Endothelial cell of umbilical vein (primary cell): ENCODE data around the gene FBLN7. TPM values are rescaled to one million over a fixed set of nuclear protein-coding genes. Genes with fewer than 3 reads are reported as not detected.

Experiments
- BruUV-seq: library from RNA; stranded (reverse); fragments of 400-500 nt; replicated peaks from 2 replicates; lab custom pipeline; 2021; lab: Mats Ljungman, UMichigan
- CTCF ChIA-PET: fragments of 300-600, 350-600 bp; sonication (Branson Sonifier 250); formaldehyde crosslinking; loops from one replicate; lab custom pipeline; 2021; ENCODE audit warnings: antibody characterized with exemption, inconsistent platforms; lab: Charles Lee
- POLR2A ChIA-PET: fragments of 300-600, 350-600 bp; sonication (Branson Sonifier 250); formaldehyde crosslinking; loops from one replicate; lab custom pipeline; 2021; ENCODE audit warnings: antibody characterized with exemption, inconsistent platforms; lab: Charles Lee
- DNase-seq: peaks from one replicate; pipeline ENCODE4 v3.0.0-alpha.2; 2011; ENCODE audit warnings: low read depth, low spot score
- FAIRE-seq: peaks from 2 replicates; lab custom pipeline; 2011; peaks lifted over from hg19 to GRCh38; lab: Jason Lieb, UNC
- H2AFZ ChIP-seq: 2 replicates; pipeline ENCODE4 v1.6.0; 2012; ENCODE audit warnings: low read depth, low read length, control low read depth, inconsistent platforms
- H3K27ac ChIP-seq: 2 replicates; pipeline ENCODE4 v1.5.1; 2011; ENCODE audit warnings: low read depth, mild to moderate bottlenecking, control low read depth, low read length, moderate library complexity; ENCODE audit not compliant: insufficient read depth
- H3K27me3 ChIP-seq, 2 experiments: 2 replicates each; pipeline versions ENCODE4 v1.6.0 to v1.6.1; 2011; ENCODE audit warnings: low read length in 2 of 2, mixed read lengths in 1 of 2; ENCODE audit not compliant: control insufficient read depth in 2 of 2, insufficient read depth in 2 of 2
- H3K36me3 ChIP-seq, 2 experiments: 2 replicates in 1 of 2; 3 replicates in 1 of 2; pipeline ENCODE4 v1.5.1; 2011; ENCODE audit warnings: low read length in 2 of 2, mild to moderate bottlenecking in 1 of 2, moderate library complexity in 1 of 2; ENCODE audit not compliant: control insufficient read depth in 2 of 2, insufficient read depth in 2 of 2; ENCODE audit errors: extremely low read depth in 1 of 2
- H3K4me1 ChIP-seq: 3 replicates; pipeline ENCODE4 v1.5.1; 2011; ENCODE audit warnings: mild to moderate bottlenecking, low read length; ENCODE audit not compliant: control insufficient read depth, insufficient read depth; ENCODE audit errors: extremely low read depth
- H3K4me2 ChIP-seq: 2 replicates; pipeline ENCODE4 v1.6.1; 2011; ENCODE audit warnings: low read length, control low read depth, mixed read lengths; ENCODE audit not compliant: insufficient read depth
- H3K4me3 ChIP-seq, 3 experiments: fragments of 200-600 bp in 1 of 3; sonication (generic), shearing (Covaris generic) in 1 of 3; replicated peaks in 1 of 3; 2 replicates each; pipeline ENCODE4 v1.5.1; 2011 to 2016; ENCODE audit warnings: control low read depth in 3 of 3, low read length in 3 of 3, mild to moderate bottlenecking in 2 of 3, inconsistent platforms in 1 of 3, low read depth in 1 of 3, moderate library complexity in 1 of 3; ENCODE audit not compliant: insufficient read depth in 1 of 3
- H3K79me2 ChIP-seq: 2 replicates; pipeline ENCODE4 v1.6.0; 2012; ENCODE audit warnings: low read length, inconsistent platforms; ENCODE audit not compliant: control insufficient read depth, insufficient read depth
- H3K9ac ChIP-seq: replicated peaks from 2 replicates; pipeline ENCODE3; 2011; ENCODE audit warnings: low read length, control low read depth; ENCODE audit not compliant: insufficient read depth; ENCODE audit errors: extremely low read depth
- H3K9me1 ChIP-seq: replicated peaks from 3 replicates; pipeline ENCODE4 v1.6.0; 2011; ENCODE audit warnings: mild to moderate bottlenecking, low read length; ENCODE audit not compliant: control insufficient read depth, insufficient read depth; ENCODE audit errors: extremely low read depth
- H3K9me3 ChIP-seq: replicated peaks from 2 replicates; pipeline ENCODE4 v1.5.1; 2012; ENCODE audit warnings: low read length, inconsistent platforms; ENCODE audit not compliant: control insufficient read depth, insufficient read depth
- H4K20me1 ChIP-seq: replicated peaks from 2 replicates; pipeline ENCODE3; 2011; ENCODE audit warnings: mild to moderate bottlenecking, low read length; ENCODE audit not compliant: control insufficient read depth, insufficient read depth; ENCODE audit errors: extremely low read depth
- CTCF ChIP-seq, 2 donors: IDR thresholded peaks; 1 replicate in 1 of 2; 2 replicates in 1 of 2; pipeline ENCODE4 v1.5.1; 2011; ENCODE audit warnings: low read length in 2 of 2, mild to moderate bottlenecking in 2 of 2, moderate library complexity in 2 of 2, control low read depth in 1 of 2, inconsistent platforms in 1 of 2, low read depth in 1 of 2; ENCODE audit not compliant: insufficient read depth in 1 of 2; ENCODE audit errors: extremely low read depth in 1 of 2
- EZH2 ChIP-seq: IDR thresholded peaks from 2 replicates; pipeline ENCODE4 v1.6.1; 2012; ENCODE audit warnings: borderline replicate concordance, low read depth, mild to moderate bottlenecking, moderate library complexity, low read length, inconsistent platforms; ENCODE audit not compliant: severe bottlenecking
- FOS ChIP-seq: IDR thresholded peaks from 2 replicates; pipeline ENCODE4 v1.6.1; 2011; ENCODE audit warnings: mild to moderate bottlenecking, low read length, moderate library complexity, borderline replicate concordance; ENCODE audit not compliant: insufficient read depth
- GATA2 ChIP-seq: IDR thresholded peaks from 2 replicates; pipeline ENCODE4 v1.7.0; 2011; ENCODE audit warnings: low read depth, mild to moderate bottlenecking, moderate library complexity, mixed read lengths, low read length; ENCODE audit not compliant: insufficient read length, insufficient read depth
- JUN ChIP-seq: IDR thresholded peaks from 2 replicates; pipeline ENCODE4 v1.6.1; 2011; ENCODE audit warnings: borderline replicate concordance, low read depth; ENCODE audit not compliant: insufficient read length, insufficient read depth
- MAX ChIP-seq: IDR thresholded peaks from 2 replicates; pipeline ENCODE4 v1.6.1; 2011; ENCODE audit not compliant: insufficient read depth, insufficient read length
- MYC ChIP-seq: IDR thresholded peaks from one replicate; pipeline ENCODE4 v1.6.1; 2011; ENCODE audit warnings: mild to moderate bottlenecking, low read depth, low read length
- POLR2A ChIP-seq: IDR thresholded peaks from 2 replicates; pipeline ENCODE4 v1.6.1; 2012; ENCODE audit warnings: low read depth, mild to moderate bottlenecking, control low read depth, low read length
- POLR2AphosphoS5 ChIP-seq: IDR thresholded peaks from 2 replicates; pipeline ENCODE4 v1.6.1; 2012; ENCODE audit warnings: low read depth, mild to moderate bottlenecking, control low read depth, low read length, moderate library complexity; ENCODE audit not compliant: insufficient read depth
- dilution Hi-C: fragments of 300-500 bp; cut with MboI; formaldehyde crosslinking; loops from one replicate; pipeline ENCODE4 v1.15.0; 2019; ENCODE audit warnings: low sequenced_read_pairs; ENCODE audit not compliant: extremely low pct_ligation_motif_present
- intact Hi-C: fragments of 100-400 bp; cut with micrococcal nuclease; formaldehyde crosslinking; loops from one replicate; pipeline ENCODE4 v1.10.0; 2022
- polyA plus RNA-seq, 4 experiments: library from polyadenylated mRNA; depleted of rRNA in 3 of 4; stranded (reverse) in 3 of 4; unstranded in 1 of 4; fragments of >200 nt; gene quantifications; 2 replicates each; pipeline versions ENCODE4 v1.2.1 to v1.2.3, GENCODE V29; 2011 to 2012; ENCODE audit warnings: missing spikeins in 1 of 4
- total RNA-seq: library from RNA; stranded (reverse); gene quantifications from 2 replicates; pipeline ENCODE4 v1.2.3, GENCODE V29; 2021

Gene FBLN7
- total and polyA plus RNA-seq, 2 donors (not counting 3 experiments of a cell fraction or from before 2014, with no cell fraction given) = 3.1 to 3.3 TPM

- CTCF ChIA-PET = no interaction called here
- dilution Hi-C loops = no loop called here
- H3K27ac ChIP-seq = no peak overlapping the region
- H2AFZ ChIP-seq = no peak overlapping the region
- H3K4me1 ChIP-seq = peaks cover 19% of the 10 kb centered on the region
- no peak for TF ChIP-seq POLR2AphosphoS5
- TF ChIP-seq EZH2 = no peak
- no peak for TF ChIP-seq MYC
- no peak for TF ChIP-seq POLR2A
- no peak for TF ChIP-seq GATA2
- TF ChIP-seq MAX = no peak
- no peak for TF ChIP-seq JUN
- TF ChIP-seq FOS = no peak
- TF ChIP-seq CTCF (IDR thresholded peaks at IDR 0.05; ENCODE audit: extremely low read depth in 1 of 2, insufficient read depth in 1 of 2, low read depth in 1 of 2, low read length in 2 of 2) = no peak
- H4K20me1 ChIP-seq = no peaks in the 10 kb centered on the region
- DNase-seq = no peak
- BruUV-seq = no TSS peak
- H3K9me1 ChIP-seq = no peaks in the 10 kb centered on the region
- H3K4me2 ChIP-seq = no peak overlapping the region
- no peak for FAIRE-seq
- H3K9ac ChIP-seq = no peak overlapping the region
- intact Hi-C loops = no loop called here
- no peak overlapping the region for H3K4me3 ChIP-seq
- no peaks in the 10 kb centered on the region for H3K36me3 ChIP-seq
- H3K79me2 ChIP-seq = no peaks in the 10 kb centered on the region
- POLR2A ChIA-PET = no interaction called here
- no peaks in the 10 kb centered on the region for H3K27me3 ChIP-seq
- H3K9me3 ChIP-seq = no peaks in the 10 kb centered on the region
Observed at GRCh38 chr2:112151701-112152440, 13.7 kb downstream of the FBLN7 start.
